ENCODE data around the gene ALOX15.

DNA sequence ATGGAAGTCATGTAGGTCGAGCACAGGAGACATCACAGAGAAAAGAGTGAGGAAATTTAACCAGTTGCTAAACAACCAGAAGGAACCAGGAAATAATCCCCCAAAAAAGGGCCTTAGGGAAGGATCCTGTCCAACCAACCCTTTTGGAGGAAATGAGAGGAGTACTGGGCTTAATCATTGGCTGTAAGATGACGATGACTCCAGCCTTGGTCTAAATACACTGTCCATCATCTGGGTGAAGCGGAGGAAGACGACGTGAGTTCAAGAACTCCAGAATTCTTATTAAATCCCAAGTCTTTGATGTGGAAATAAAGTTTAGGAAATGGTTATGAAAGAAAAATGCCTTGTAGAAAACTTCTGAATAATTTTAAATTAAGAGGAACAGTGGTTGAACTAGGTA, 11.5 kb upstream of the ALOX15 start:
- TF ChIP-seq, protein P1, sequence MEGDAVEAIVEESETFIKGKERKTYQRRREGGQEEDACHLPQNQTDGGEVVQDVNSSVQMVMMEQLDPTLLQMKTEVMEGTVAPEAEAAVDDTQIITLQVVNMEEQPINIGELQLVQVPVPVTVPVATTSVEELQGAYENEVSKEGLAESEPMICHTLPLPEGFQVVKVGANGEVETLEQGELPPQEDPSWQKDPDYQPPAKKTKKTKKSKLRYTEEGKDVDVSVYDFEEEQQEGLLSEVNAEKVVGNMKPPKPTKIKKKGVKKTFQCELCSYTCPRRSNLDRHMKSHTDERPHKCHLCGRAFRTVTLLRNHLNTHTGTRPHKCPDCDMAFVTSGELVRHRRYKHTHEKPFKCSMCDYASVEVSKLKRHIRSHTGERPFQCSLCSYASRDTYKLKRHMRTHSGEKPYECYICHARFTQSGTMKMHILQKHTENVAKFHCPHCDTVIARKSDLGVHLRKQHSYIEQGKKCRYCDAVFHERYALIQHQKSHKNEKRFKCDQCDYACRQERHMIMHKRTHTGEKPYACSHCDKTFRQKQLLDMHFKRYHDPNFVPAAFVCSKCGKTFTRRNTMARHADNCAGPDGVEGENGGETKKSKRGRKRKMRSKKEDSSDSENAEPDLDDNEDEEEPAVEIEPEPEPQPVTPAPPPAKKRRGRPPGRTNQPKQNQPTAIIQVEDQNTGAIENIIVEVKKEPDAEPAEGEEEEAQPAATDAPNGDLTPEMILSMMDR (IDR thresholded peaks at IDR 0.05): no peak
- no peak for TF ChIP-seq POLR2A (IDR thresholded peaks at IDR 0.05)
